ENCODE results near the gene MPO.

- TF ChIP-seq, protein P1, sequence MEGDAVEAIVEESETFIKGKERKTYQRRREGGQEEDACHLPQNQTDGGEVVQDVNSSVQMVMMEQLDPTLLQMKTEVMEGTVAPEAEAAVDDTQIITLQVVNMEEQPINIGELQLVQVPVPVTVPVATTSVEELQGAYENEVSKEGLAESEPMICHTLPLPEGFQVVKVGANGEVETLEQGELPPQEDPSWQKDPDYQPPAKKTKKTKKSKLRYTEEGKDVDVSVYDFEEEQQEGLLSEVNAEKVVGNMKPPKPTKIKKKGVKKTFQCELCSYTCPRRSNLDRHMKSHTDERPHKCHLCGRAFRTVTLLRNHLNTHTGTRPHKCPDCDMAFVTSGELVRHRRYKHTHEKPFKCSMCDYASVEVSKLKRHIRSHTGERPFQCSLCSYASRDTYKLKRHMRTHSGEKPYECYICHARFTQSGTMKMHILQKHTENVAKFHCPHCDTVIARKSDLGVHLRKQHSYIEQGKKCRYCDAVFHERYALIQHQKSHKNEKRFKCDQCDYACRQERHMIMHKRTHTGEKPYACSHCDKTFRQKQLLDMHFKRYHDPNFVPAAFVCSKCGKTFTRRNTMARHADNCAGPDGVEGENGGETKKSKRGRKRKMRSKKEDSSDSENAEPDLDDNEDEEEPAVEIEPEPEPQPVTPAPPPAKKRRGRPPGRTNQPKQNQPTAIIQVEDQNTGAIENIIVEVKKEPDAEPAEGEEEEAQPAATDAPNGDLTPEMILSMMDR (IDR thresholded peaks at IDR 0.05): no peak
- no peak for TF ChIP-seq POLR2A (IDR thresholded peaks at IDR 0.05)
Measured at GRCh38 chr17:58247511-58248363, 33.0 kb downstream of the MPO start.
